H7 (cell line): ENCODE data around the gene CEND1. TPM values are rescaled to one million over a fixed set of nuclear protein-coding genes. Genes with fewer than 3 reads are reported as not detected.

Experiments used
- DNase-seq: peaks from one replicate; pipeline ENCODE4 v3.0.0; 2012
- H3K27me3 ChIP-seq: 2 replicates; pipeline ENCODE4 v1.6.0; 2011; ENCODE audit warnings: mild to moderate bottlenecking, low read length; ENCODE audit not compliant: control insufficient read depth, insufficient read depth
- H3K36me3 ChIP-seq: replicated peaks from 2 replicates; pipeline ENCODE4 v1.5.1; 2011; ENCODE audit warnings: low read length; ENCODE audit not compliant: control insufficient read depth, insufficient read depth
- H3K4me3 ChIP-seq: 2 replicates; pipeline ENCODE4 v1.5.1; 2011; ENCODE audit warnings: low read depth, mild to moderate bottlenecking, control low read depth, low read length, moderate library complexity; ENCODE audit not compliant: insufficient read depth
- total RNA-seq: library from RNA; depleted of rRNA; stranded (reverse); fragments of >200 nt; shearing (Covaris generic); gene quantifications from 2 replicates; pipeline ENCODE4 v1.2.3, GENCODE V29; 2014

The CEND1 gene
- total RNA-seq, 1 experiment from 2014 or later = 0.14 TPM

- DNase-seq = no peak
- Histone ChIP-seq H3K4me3 (no peak overlapping the region), H3K36me3 (no peaks in the 10 kb centered on the region), H3K27me3 (peaks cover 19% of the 10 kb centered on the region)
These were observed 33.8 kb upstream of the CEND1 start for GRCh38 chr11:823441-824291.

- H3K4me3 ChIP-seq = no peak overlapping the region
These were observed 31.9 kb upstream of the CEND1 start for GRCh38 chr11:821512-822371.

GRCh38 chr11:820655-821511 lies 31.0 kb upstream of the CEND1 start:
- no peak for DNase-seq
- Histone ChIP-seq H3K27me3 (no peaks in the 10 kb centered on the region; the same call in 1 of the 2 replicates), H3K4me3 (peak overlapping the region; percentile 90), H3K36me3 (no peaks in the 10 kb centered on the region)

More at GRCh38 chr11:821512-822371, 31.9 kb upstream of the CEND1 start:
- Histone ChIP-seq H3K27me3 (peaks cover 6% of the 10 kb centered on the region; the same call in 1 of the 2 replicates), H3K36me3 (no peaks in the 10 kb centered on the region)
- DNase-seq = no peak

GRCh38 chr11:819943-820649 lies 30.2 kb upstream of the CEND1 start:
- Histone ChIP-seq H3K27me3 (no peaks in the 10 kb centered on the region), H3K4me3 (peak overlapping the region; percentile 90), H3K36me3 (no peaks in the 10 kb centered on the region)
- peak; percentile 94 for DNase-seq

GRCh38 chr11:819129-819931 lies 29.4 kb upstream of the CEND1 start:
- no peaks in the 10 kb centered on the region for H3K27me3 ChIP-seq
- no peaks in the 10 kb centered on the region for H3K36me3 ChIP-seq
- peak overlapping the region; percentile 90 for H3K4me3 ChIP-seq
- peak; percentile 99 for DNase-seq

GRCh38 chr11:818396-819128 lies 28.7 kb upstream of the CEND1 start, which contains the start of gene PNPLA2:
PNPLA2 (plus strand) TSS chr11:818914; CDS start chr11:819719, 805 bp downstream.
- DNase-seq = no peak
- peak within 1 kb of the TSS; percentile 90 for H3K4me3 ChIP-seq
- H3K27me3 ChIP-seq = no peaks in the 10 kb centered on the region
- peaks cover under 1% of the 10 kb centered on the region; the same call in 1 of the 2 replicates for H3K36me3 ChIP-seq

GRCh38 chr11:816433-816779 lies 26.5 kb upstream of the CEND1 start:
- no peak for DNase-seq
- no peak overlapping the region for H3K4me3 ChIP-seq
- H3K27me3 ChIP-seq = no peaks in the 10 kb centered on the region
- peaks cover 21% of the 10 kb centered on the region for H3K36me3 ChIP-seq

- no peaks in the 10 kb centered on the region for H3K27me3 ChIP-seq
- H3K4me3 ChIP-seq = no peak overlapping the region
- H3K36me3 ChIP-seq = peaks cover 26% of the 10 kb centered on the region
- DNase-seq = no peak
These were observed 26.0 kb upstream of the CEND1 start for GRCh38 chr11:815675-816432.

- no peaks in the 10 kb centered on the region for H3K27me3 ChIP-seq
- peaks cover 26% of the 10 kb centered on the region for H3K36me3 ChIP-seq
- DNase-seq = no peak
- H3K4me3 ChIP-seq = no peak overlapping the region
These were observed 23.7 kb upstream of the CEND1 start for GRCh38 chr11:813456-814096.

GRCh38 chr11:813072-813455 lies 23.2 kb upstream of the CEND1 start:
- Histone ChIP-seq H3K36me3 (peaks cover 26% of the 10 kb centered on the region), H3K4me3 (no peak overlapping the region), H3K27me3 (no peaks in the 10 kb centered on the region)
- no peak for DNase-seq

GRCh38 chr11:812390-812789 lies 22.5 kb upstream of the CEND1 start:
- DNase-seq = no peak
- Histone ChIP-seq H3K27me3 (no peaks in the 10 kb centered on the region), H3K4me3 (no peak overlapping the region), H3K36me3 (peaks cover 26% of the 10 kb centered on the region)
